ENCODE results near the gene ICA1L. TPM values are rescaled to one million over a fixed set of nuclear protein-coding genes. Genes with fewer than 3 reads are reported as not detected.

ICA1L gene
- total and polyA plus RNA-seq, 10 donors: 0.67 to 6.7 (median 2.2) TPM

- intact Hi-C loops (cut with DNase I; ENCODE audit: low total_unique reads): no loop called here
- Histone ChIP-seq H3K4me3 (no peak overlapping the region), H3K27ac (no peak overlapping the region), H3K27me3 (replicated peaks in 1 of 7) (no peaks in the 10 kb centered on the region), H3K9me3 (no peaks in the 10 kb centered on the region), H3K36me3 (peaks cover 0 to 77% (median 42%) of the 10 kb centered on the region in 6 donors), H3K4me1 (peaks cover 0 to 12% (median 0%) of the 10 kb centered on the region in 6 donors)
- whole genome bisulfite sequencing, 5 donors: 70 to 92% (median 81%) methylated on average over 2 of the region's 2 CpGs
- no peak for DNase-seq
- TF ChIP-seq CTCF (IDR thresholded peaks at IDR 0.05 in 8 of 11, conservative IDR thresholded peaks at IDR 0.05 in 3 of 11) (no peak), POLR2A (IDR thresholded peaks at IDR 0.05) (no peak), POLR2AphosphoS5 (IDR thresholded peaks at IDR 0.05) (no peak)
These were observed 110.7 kb downstream of the ICA1L start for GRCh38 chr2:202760848-202761247.

GRCh38 chr2:202758604-202759003, 113.0 kb downstream of the ICA1L start:
- Histone ChIP-seq H3K9me3 (peaks cover 0 to 4% (median 0%) of the 10 kb centered on the region in 8 donors), H3K4me1 (peaks cover 0 to 12% (median 0%) of the 10 kb centered on the region in 6 donors), H3K27ac (no peak overlapping the region), H3K27me3 (replicated peaks in 1 of 7) (no peaks in the 10 kb centered on the region), H3K36me3 (peaks cover 0 to 67% (median 38%) of the 10 kb centered on the region in 6 donors), H3K4me3 (no peak overlapping the region)
- intact Hi-C loops (cut with DNase I; ENCODE audit: low total_unique reads): no loop called here
- TF ChIP-seq POLR2A (IDR thresholded peaks at IDR 0.05) (no peak), CTCF (IDR thresholded peaks at IDR 0.05 in 8 of 11, conservative IDR thresholded peaks at IDR 0.05 in 3 of 11) (no peak), POLR2AphosphoS5 (IDR thresholded peaks at IDR 0.05) (no peak)
- 84 to 97% (median 94%) methylated on average over 2 of the region's 2 CpGs for WGBS, 5 donors
- no peak for DNase-seq

GRCh38 chr2:202758128-202758527, 113.4 kb downstream of the ICA1L start:
- H3K4me3 ChIP-seq: no peak overlapping the region
- no peak overlapping the region for H3K27ac ChIP-seq
- H3K36me3 ChIP-seq: peaks cover 0 to 67% (median 38%) of the 10 kb centered on the region in 6 donors
- peaks cover 0 to 9% (median 0%) of the 10 kb centered on the region in 6 donors for H3K4me1 ChIP-seq
- peaks cover 0 to 5% (median 0%) of the 10 kb centered on the region in 8 donors for H3K9me3 ChIP-seq
- no peaks in the 10 kb centered on the region for H3K27me3 ChIP-seq (replicated peaks in 1 of 7)
- DNase-seq: no peak
- TF ChIP-seq CTCF (IDR thresholded peaks at IDR 0.05 in 8 of 11, conservative IDR thresholded peaks at IDR 0.05 in 3 of 11) (no peak), POLR2A (IDR thresholded peaks at IDR 0.05) (no peak)
- intact Hi-C loops (cut with DNase I; ENCODE audit: low total_unique reads): no loop called here
- WGBS, 5 donors: 88 to 94% (median 92%) methylated on average over 4 of the region's 4 CpGs

GRCh38 chr2:202757339-202757738, 114.2 kb downstream of the ICA1L start:
- Histone ChIP-seq H3K4me3 (no peak overlapping the region), H3K36me3 (peaks cover 0 to 67% (median 38%) of the 10 kb centered on the region in 6 donors), H3K9me3 (peaks cover 0 to 10% (median 0%) of the 10 kb centered on the region in 8 donors), H3K4me1 (peaks cover 0 to 2% (median 0%) of the 10 kb centered on the region in 6 donors), H3K27me3 (replicated peaks in 1 of 7) (no peaks in the 10 kb centered on the region), H3K27ac (no peak overlapping the region)
- intact Hi-C loops (cut with DNase I; ENCODE audit: low total_unique reads): no loop called here
- no peak for TF ChIP-seq CTCF (IDR thresholded peaks at IDR 0.05 in 8 of 11, conservative IDR thresholded peaks at IDR 0.05 in 3 of 11)
- DNase-seq: no peak
- 91 to 96% (median 95%) methylated on average over 5 of the region's 5 CpGs for WGBS, 5 donors

Measured in spleen (tissue), 11 donors.